Activated T-cell treated with anti-CD3 and anti-CD28 coated beads, Interleukin-2, amount 50 U/mL, for 72 hours (primary cell): ENCODE results near the gene SLN. TPM values are rescaled to one million over a fixed set of nuclear protein-coding genes. Genes with fewer than 3 reads are reported as not detected.
"Not testable (repeated sequence)": the region's sequence is repeated elsewhere in the genome, so short reads cannot be mapped to it uniquely, and the experiment has no call there.

Experiments
- ATAC-seq, 2 donors: fragments of 150-1000 bp; cut with Tn5 transposase; replicated peaks in 1 of 2; 2 replicates each; pipeline ENCODE4 v1.10.0; 2021; ENCODE audit warnings: moderate library complexity in 2 of 2, mild to moderate bottlenecking in 1 of 2
- DNase-seq, 2 donors: peaks; one replicate each; pipeline ENCODE4 v3.0.0; 2021 to 2022; ENCODE audit warnings: mixed read lengths in 1 of 2
- H3K27ac Mint-ChIP-seq: one replicate; pipeline ENCODE4 v1.8.0; 2022; ENCODE audit warnings: mild to moderate bottlenecking, moderate library complexity, mixed read lengths
- H3K27me3 Mint-ChIP-seq: one replicate; pipeline ENCODE4 v1.8.0; 2022; ENCODE audit warnings: low read depth, mixed read lengths
- H3K36me3 Mint-ChIP-seq, 2 donors: one replicate each; pipeline ENCODE4 v1.8.0; 2022; ENCODE audit warnings: mixed read lengths in 2 of 2, mild to moderate bottlenecking in 1 of 2; ENCODE audit not compliant: insufficient read depth in 2 of 2
- H3K4me1 Mint-ChIP-seq: one replicate; pipeline ENCODE4 v1.8.0; 2022; ENCODE audit warnings: low read depth, mixed read lengths
- H3K4me3 Mint-ChIP-seq, 2 donors: one replicate each; pipeline ENCODE4 v1.8.0; 2022; ENCODE audit warnings: mild to moderate bottlenecking in 2 of 2, mixed read lengths in 2 of 2, moderate library complexity in 2 of 2
- H3K9me3 Mint-ChIP-seq, 2 donors: one replicate each; pipeline ENCODE4 v1.8.0; 2022; ENCODE audit warnings: mixed read lengths in 2 of 2
- total RNA-seq, 2 donors: library from RNA; stranded (reverse); gene quantifications; one replicate each; pipeline ENCODE4 v1.2.3, GENCODE V29; 2022

SLN gene
- not detected for total RNA-seq

DNA sequence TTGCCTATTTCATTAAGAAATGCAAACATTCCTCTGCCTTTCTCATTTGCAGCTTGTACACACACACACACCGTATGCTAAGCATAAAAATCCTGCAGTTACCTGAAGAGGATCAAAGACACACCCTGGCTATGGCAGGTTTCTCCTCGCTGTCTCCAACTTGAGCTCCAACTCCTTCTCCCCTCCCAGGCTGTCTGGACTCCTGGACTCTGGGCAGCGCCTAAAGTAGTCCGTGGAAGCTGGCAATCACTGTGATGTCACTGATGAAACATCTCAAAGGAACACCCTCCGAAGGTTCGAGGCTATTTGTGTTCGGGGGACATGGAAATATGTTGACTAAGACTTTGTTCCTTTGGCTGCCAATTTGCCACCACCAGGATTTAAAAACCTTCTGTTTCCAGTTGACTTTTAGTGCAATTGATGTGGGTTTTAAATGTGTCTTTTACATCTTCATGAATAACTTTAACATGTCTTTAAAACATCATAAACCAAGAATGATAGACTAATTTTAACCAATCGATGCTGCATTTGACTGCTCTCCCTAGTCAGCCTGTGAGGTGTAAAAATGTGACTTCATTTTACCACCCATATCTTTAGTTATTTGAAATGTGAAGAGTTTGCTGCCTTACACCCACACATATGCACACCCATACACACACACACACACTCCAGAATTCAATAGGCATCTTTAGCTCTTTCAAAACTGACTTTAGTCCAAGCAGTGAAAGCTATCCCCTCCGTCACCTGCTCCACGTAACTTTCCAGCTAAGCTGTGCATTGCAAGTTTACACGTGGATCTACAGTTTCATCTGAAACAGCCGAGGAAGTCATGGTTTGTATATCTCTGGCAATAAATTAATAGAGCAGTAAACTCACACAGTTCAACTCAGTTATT, at the start of gene SLN:
Gene SLN (minus strand): TSS at position 196 of the 895 bp plus-strand sequence.
- DNase-seq: no peak
- H3K27ac Mint-ChIP-seq: no peak within 1 kb of the TSS

GRCh38 chr11:107758719-107759355, 47.0 kb upstream of the SLN start:
- peaks cover 41% of the 10 kb centered on the region for H3K27me3 Mint-ChIP-seq
- not testable (repeated sequence) for H3K4me3 Mint-ChIP-seq, H3K27ac Mint-ChIP-seq, H3K4me1 Mint-ChIP-seq, H3K36me3 Mint-ChIP-seq, ATAC-seq, DNase-seq, H3K9me3 Mint-ChIP-seq

More for the DNA sequence above, at the start of gene SLN:
- Mint-ChIP-seq H3K9me3 (no peaks in the 10 kb centered on the region), H3K36me3 (no peaks in the 10 kb centered on the region), H3K27me3 (peaks cover 23% of the 10 kb centered on the region), H3K4me3 (no peak within 1 kb of the TSS), H3K4me1 (no peaks in the 10 kb centered on the region)
- no peak for ATAC-seq

- DNase-seq (no peak), ATAC-seq (no peak)
- H3K27ac Mint-ChIP-seq: no peak overlapping the region
- H3K4me3 Mint-ChIP-seq: no peak overlapping the region
- no peaks in the 10 kb centered on the region for H3K4me1 Mint-ChIP-seq
- H3K9me3 Mint-ChIP-seq: no peaks in the 10 kb centered on the region
- no peaks in the 10 kb centered on the region for H3K36me3 Mint-ChIP-seq
- peaks cover 48% of the 10 kb centered on the region for H3K27me3 Mint-ChIP-seq
Observed at GRCh38 chr11:107757661-107758060, 45.8 kb upstream of the SLN start.

GRCh38 chr11:107756553-107756952, 44.7 kb upstream of the SLN start:
- ATAC-seq: no peak
- Mint-ChIP-seq H3K9me3 (no peaks in the 10 kb centered on the region), H3K4me1 (no peaks in the 10 kb centered on the region), H3K4me3 (no peak overlapping the region), H3K27me3 (peaks cover 45% of the 10 kb centered on the region), H3K27ac (no peak overlapping the region), H3K36me3 (no peaks in the 10 kb centered on the region)
- no peak for DNase-seq

- Mint-ChIP-seq H3K4me1 (no peaks in the 10 kb centered on the region), H3K36me3 (no peaks in the 10 kb centered on the region), H3K27me3 (peaks cover 39% of the 10 kb centered on the region), H3K4me3 (no peak overlapping the region), H3K9me3 (no peaks in the 10 kb centered on the region), H3K27ac (no peak overlapping the region)
- DNase-seq (no peak), ATAC-seq (no peak)
Observed at GRCh38 chr11:107752949-107753822, 41.3 kb upstream of the SLN start.

- no peaks in the 10 kb centered on the region for H3K36me3 Mint-ChIP-seq
- ATAC-seq (no peak), DNase-seq (no peak)
- H3K4me3 Mint-ChIP-seq: no peak overlapping the region
- H3K9me3 Mint-ChIP-seq: no peaks in the 10 kb centered on the region
- no peaks in the 10 kb centered on the region for H3K4me1 Mint-ChIP-seq
- H3K27me3 Mint-ChIP-seq: peaks cover 32% of the 10 kb centered on the region
- H3K27ac Mint-ChIP-seq: no peak overlapping the region
Observed at GRCh38 chr11:107752508-107752907, 40.7 kb upstream of the SLN start.

DNA sequence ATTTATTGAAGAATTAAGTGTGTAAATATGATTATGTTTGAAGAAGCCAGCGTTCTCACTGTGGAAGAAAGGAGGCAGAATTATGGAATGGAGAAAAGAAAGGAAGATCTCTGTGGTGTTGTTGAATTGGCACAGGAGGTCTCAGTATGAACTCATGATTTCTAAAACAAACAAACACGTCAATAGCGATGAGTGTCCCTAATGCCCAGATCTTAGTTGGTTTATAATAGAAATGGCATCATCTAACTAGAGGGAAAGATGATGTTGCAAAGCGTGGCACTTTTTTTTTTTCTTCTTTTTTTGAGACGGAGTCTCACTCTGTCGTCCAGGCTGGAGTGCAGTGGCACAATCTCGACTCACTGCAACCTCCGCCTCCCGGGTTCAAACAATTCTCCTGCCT, 39.2 kb upstream of the SLN start:
- no peak overlapping the region for H3K27ac Mint-ChIP-seq
- no peaks in the 10 kb centered on the region for H3K9me3 Mint-ChIP-seq
- no peak for ATAC-seq
- DNase-seq: no peak
- H3K4me3 Mint-ChIP-seq: no peak overlapping the region
- H3K4me1 Mint-ChIP-seq: no peaks in the 10 kb centered on the region
- no peaks in the 10 kb centered on the region for H3K36me3 Mint-ChIP-seq
- H3K27me3 Mint-ChIP-seq: peaks cover 22% of the 10 kb centered on the region

GRCh38 chr11:107750313-107750712, 38.5 kb upstream of the SLN start:
- Mint-ChIP-seq H3K4me3 (no peak overlapping the region), H3K9me3 (no peaks in the 10 kb centered on the region), H3K36me3 (no peaks in the 10 kb centered on the region), H3K4me1 (no peaks in the 10 kb centered on the region), H3K27me3 (peaks cover 27% of the 10 kb centered on the region), H3K27ac (no peak overlapping the region)
- ATAC-seq (no peak), DNase-seq (no peak)

DNA sequence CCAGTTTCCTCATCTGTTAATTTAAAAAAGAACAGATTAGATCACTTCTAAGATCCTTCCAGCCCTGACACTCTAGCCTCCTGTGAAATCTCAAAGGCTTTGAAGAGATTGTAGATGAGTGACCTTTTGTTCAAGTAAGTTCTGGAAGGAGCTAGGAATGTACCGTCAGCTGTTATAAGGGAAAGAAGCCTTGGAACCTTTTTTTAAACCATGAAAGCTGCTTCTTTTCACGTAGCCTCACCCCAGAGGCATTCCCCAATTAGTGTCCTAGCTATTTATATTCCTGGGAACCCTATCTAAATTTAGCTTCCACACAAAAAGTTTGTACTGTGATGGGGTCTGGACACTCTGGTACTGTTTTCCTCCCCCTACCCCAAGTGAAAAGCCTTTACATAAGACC, 35.8 kb upstream of the SLN start:
- H3K4me3 Mint-ChIP-seq: no peak overlapping the region
- peaks cover 32% of the 10 kb centered on the region for H3K27me3 Mint-ChIP-seq
- ATAC-seq: no peak
- H3K4me1 Mint-ChIP-seq: no peaks in the 10 kb centered on the region
- H3K9me3 Mint-ChIP-seq: no peaks in the 10 kb centered on the region
- H3K27ac Mint-ChIP-seq: no peak overlapping the region
- no peak for DNase-seq
- H3K36me3 Mint-ChIP-seq: no peaks in the 10 kb centered on the region

DNA sequence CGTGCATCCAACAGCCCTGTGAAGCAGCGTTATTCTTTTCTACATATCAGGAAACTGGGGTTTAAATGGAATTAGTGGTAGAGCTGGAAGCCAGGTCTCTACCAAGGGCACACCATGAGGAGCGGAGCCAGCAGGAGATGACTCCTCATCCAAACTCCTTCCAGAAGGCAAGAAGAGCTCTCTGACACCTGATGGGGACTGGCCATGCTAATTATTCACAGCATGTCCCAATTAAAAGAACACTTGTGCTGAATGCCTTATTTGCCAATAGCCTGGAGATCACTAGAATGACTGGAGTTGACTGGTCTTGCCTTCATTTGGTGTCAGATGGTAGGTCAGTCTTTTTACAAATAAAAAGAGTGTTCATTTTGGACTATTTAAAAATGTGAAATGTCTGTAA, 32.9 kb upstream of the SLN start:
- Mint-ChIP-seq H3K27ac (no peak overlapping the region), H3K4me1 (no peaks in the 10 kb centered on the region), H3K9me3 (no peaks in the 10 kb centered on the region)

DNA sequence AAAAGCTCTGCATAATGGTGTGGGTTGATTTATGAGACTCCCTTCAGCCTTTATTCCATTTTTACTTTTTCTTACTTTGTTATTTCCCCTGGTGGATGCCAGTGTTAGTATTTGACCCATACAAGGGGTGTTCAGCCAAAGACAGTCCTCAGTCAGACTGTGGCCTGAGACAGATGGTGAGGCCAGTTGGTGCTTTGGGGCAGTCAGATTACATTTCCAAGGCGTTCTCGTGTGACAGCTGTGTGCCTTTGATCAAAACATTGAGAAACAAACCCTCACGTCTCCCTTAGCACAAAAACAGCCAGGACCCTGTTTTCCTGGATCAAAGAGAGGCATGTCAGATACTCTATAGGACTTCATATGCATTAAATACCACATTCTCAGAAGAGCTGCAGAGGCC, 31.3 kb upstream of the SLN start:
- H3K27me3 Mint-ChIP-seq: peaks cover 50% of the 10 kb centered on the region
- no peak for ATAC-seq
- no peaks in the 10 kb centered on the region for H3K36me3 Mint-ChIP-seq
- no peak overlapping the region for H3K27ac Mint-ChIP-seq
- no peak for DNase-seq
- H3K9me3 Mint-ChIP-seq: no peaks in the 10 kb centered on the region
- H3K4me3 Mint-ChIP-seq: no peak overlapping the region
- H3K4me1 Mint-ChIP-seq: no peaks in the 10 kb centered on the region

More for the DNA sequence above, 32.9 kb upstream of the SLN start:
- ATAC-seq (no peak), DNase-seq (no peak)
- Mint-ChIP-seq H3K36me3 (no peaks in the 10 kb centered on the region), H3K4me3 (no peak overlapping the region), H3K27me3 (peaks cover 38% of the 10 kb centered on the region)

DNA sequence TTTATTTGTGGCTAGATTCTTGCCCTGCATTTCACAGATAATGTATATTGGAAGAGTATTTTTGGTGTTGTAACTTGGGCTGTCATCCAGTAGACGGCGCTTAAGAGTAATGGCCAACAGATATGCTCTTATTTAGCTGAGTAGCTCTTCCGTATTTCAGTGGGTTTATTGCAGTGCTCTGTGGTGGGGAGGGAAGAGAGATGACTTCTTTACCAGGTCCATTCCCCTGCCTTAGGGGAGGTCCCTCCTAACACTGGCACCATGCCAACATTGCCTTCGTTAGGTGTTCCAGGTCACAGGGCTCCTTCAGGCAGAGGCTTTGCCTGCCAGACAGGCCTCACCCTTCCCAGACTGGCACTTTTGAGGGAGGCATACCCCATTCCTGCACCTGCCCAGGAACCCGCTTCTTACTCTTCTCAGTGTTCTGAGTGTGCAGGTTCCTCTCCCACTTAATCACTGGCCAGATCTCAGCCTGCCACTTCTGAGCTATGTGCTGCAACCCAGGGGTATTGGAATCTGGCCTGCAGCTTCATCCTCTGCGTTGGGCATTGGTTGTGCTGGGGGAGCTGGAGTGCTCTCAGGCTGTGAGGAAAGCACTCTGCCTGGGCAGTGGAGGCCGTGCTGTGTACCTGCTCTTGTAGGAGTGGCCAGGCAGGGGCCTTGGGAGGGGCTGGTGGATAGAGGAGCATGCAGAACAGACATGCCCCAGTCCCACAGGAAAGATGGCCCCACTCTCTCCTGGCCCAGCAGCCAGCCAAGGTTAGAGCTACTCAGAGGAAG, 29.4 kb upstream of the SLN start:
- Mint-ChIP-seq H3K4me1 (no peaks in the 10 kb centered on the region), H3K27ac (no peak overlapping the region), H3K27me3 (peaks cover 50% of the 10 kb centered on the region), H3K9me3 (no peaks in the 10 kb centered on the region), H3K36me3 (no peaks in the 10 kb centered on the region), H3K4me3 (no peak overlapping the region)
- ATAC-seq (peak; percentile 27 to 61), DNase-seq (peak; percentile 1 to 9)
